Esophagus muscularis mucosa (tissue), 4 donors: ENCODE results near the gene C17orf107.

Source experiments
- EP300 ChIP-seq: sonication (generic); formaldehyde crosslinking; IDR thresholded peaks from one replicate; pipeline ENCODE4 v1.6.1; 2017; ENCODE audit warnings: antibody characterized with exemption
- POLR2A ChIP-seq: fragments of 450-650 bp; IDR thresholded peaks from one replicate; pipeline ENCODE4 v1.6.1; 2017; ENCODE audit warnings: antibody characterized with exemption, moderate library complexity, mild to moderate bottlenecking, low read depth
- POLR2AphosphoS5 ChIP-seq, 2 donors: sonication (generic); formaldehyde crosslinking; IDR thresholded peaks; one replicate each; pipeline ENCODE4 v1.6.1; 2017; ENCODE audit warnings: antibody characterized with exemption in 2 of 2
- TF ChIP-seq, protein P1 (sequence below), 3 experiments: fragments of 200-600 bp in 2 of 3; fragments of 450-650 bp in 1 of 3; sonication (generic) in 2 of 3; IDR thresholded peaks; one replicate each; pipeline ENCODE4 v1.5.1; 2017 to 2019; ENCODE audit warnings: antibody characterized with exemption in 3 of 3, mild to moderate bottlenecking in 2 of 3, moderate library complexity in 1 of 3

DNA sequence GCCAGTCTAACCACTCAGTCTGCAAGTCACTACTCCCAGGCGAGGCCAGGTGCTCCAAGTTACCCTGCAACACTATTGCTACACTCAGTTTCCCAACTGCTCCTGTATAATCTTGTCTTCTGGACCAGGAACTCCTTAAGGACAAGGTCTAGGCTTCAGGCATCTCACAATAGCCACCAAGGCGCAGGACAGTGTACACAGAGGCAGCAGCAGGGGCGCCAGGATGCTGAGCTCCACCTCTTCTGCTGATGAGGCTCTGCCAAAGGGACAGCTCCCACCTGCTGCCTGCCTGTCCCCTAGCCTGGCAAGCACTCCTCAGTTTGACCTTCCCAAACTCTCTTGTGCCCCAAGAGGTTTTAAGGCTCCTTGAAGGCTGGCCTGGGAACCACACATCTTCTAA is 37.1 kb downstream of the C17orf107 start:
- no peak for TF ChIP-seq EP300
- TF ChIP-seq, protein P1, sequence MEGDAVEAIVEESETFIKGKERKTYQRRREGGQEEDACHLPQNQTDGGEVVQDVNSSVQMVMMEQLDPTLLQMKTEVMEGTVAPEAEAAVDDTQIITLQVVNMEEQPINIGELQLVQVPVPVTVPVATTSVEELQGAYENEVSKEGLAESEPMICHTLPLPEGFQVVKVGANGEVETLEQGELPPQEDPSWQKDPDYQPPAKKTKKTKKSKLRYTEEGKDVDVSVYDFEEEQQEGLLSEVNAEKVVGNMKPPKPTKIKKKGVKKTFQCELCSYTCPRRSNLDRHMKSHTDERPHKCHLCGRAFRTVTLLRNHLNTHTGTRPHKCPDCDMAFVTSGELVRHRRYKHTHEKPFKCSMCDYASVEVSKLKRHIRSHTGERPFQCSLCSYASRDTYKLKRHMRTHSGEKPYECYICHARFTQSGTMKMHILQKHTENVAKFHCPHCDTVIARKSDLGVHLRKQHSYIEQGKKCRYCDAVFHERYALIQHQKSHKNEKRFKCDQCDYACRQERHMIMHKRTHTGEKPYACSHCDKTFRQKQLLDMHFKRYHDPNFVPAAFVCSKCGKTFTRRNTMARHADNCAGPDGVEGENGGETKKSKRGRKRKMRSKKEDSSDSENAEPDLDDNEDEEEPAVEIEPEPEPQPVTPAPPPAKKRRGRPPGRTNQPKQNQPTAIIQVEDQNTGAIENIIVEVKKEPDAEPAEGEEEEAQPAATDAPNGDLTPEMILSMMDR (IDR thresholded peaks at IDR 0.05) = no peak
- TF ChIP-seq POLR2A = no peak
- no peak for TF ChIP-seq POLR2AphosphoS5 (IDR thresholded peaks at IDR 0.05)
